GM20000 (cell line): Measurements from ENCODE around the gene RAB5B.

ENCODE experiments used
- DNase-seq: peaks from one replicate; pipeline ENCODE4 v3.0.0; 2012; ENCODE audit warnings: low spot score
- CTCF ChIP-seq: IDR thresholded peaks from 2 replicates; pipeline ENCODE4 v1.5.1; 2012; ENCODE audit warnings: mild to moderate bottlenecking, control low read depth; ENCODE audit errors: extremely low read depth, missing control alignments

Gene RAB5B

DNA sequence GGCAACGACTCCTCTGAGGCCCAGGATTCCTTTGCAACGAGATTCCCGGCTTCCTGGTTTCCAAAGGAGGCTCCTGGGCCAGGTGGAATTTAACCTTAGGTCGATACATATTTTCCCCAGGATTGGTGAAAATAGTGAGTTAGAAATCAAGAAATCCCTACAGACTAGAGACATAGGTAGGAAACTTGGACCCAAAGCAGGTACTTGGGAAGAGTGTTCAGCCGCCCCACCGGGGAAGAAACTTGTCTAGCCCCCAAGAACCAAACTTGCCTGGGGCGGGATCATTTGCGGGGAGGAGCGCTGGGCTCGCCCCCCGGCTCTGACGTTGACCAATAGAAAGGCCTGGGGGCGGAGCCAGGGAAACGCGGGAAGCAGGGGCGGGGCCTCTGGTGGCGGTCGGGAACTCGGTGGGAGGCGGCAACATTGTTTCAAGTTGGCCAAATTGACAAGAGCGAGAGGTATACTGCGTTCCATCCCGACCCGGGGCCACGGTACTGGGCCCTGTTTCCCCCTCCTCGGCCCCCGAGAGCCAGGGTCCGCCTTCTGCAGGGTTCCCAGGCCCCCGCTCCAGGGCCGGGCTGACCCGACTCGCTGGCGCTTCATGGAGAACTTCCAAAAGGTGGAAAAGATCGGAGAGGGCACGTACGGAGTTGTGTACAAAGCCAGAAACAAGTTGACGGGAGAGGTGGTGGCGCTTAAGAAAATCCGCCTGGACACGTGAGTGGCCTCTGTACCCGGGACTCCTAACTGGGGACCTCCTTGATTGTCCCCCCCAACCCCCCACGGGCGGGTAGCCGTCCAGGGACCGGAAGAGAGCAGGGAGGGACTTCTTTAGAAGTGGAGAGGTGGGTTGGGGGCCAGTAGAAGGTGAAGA is 7.2 kb upstream of the RAB5B start, which contains the start of gene CDK2:
TSS of gene CDK2 (plus strand) at position 423 of the 874 bp plus-strand sequence. CDS start at position 602, 179 bp downstream.
- TF ChIP-seq CTCF = no peak
- peak; percentile 91 for DNase-seq

GRCh38 chr12:55969356-55969755 is 4.5 kb upstream of the RAB5B start:
- no peak for TF ChIP-seq CTCF
- no peak for DNase-seq

DNA sequence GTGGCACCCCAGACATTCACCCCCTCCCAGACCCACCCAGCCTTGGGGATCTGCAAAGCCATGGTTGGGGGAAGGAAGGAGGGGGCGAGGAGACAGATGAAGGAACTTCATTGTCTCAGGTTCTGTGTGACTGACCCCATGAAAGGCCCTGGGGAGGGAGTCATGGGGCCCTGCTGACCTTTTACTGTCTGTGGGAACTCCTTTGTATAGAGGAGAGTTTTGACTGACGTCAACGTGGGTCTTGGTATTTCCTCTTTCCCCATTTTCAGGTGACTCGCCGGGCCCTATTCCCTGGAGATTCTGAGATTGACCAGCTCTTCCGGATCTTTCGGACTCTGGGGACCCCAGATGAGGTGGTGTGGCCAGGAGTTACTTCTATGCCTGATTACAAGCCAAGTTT is 3.1 kb upstream of the RAB5B start:
- TF ChIP-seq CTCF = no peak
- no peak for DNase-seq

DNA sequence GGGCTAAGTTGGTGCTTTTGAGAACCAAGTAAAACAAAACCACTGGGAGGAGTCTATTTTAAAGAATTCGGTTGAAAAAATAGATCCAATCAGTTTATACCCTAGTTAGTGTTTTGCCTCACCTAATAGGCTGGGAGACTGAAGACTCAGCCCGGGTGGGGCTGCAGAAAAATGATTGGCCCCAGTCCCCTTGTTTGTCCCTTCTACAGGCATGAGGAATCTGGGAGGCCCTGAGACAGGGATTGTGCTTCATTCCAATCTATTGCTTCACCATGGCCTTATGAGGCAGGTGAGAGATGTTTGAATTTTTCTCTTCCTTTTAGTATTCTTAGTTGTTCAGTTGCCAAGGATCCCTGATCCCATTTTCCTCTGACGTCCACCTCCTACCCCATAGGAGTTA is 1.8 kb upstream of the RAB5B start:
- no peak for DNase-seq

GRCh38 chr12:55972456-55972855 is 1.4 kb upstream of the RAB5B start:
- TF ChIP-seq CTCF = no peak
- DNase-seq = no peak

More for the DNA sequence above, 1.8 kb upstream of the RAB5B start:
- no peak for TF ChIP-seq CTCF

DNA sequence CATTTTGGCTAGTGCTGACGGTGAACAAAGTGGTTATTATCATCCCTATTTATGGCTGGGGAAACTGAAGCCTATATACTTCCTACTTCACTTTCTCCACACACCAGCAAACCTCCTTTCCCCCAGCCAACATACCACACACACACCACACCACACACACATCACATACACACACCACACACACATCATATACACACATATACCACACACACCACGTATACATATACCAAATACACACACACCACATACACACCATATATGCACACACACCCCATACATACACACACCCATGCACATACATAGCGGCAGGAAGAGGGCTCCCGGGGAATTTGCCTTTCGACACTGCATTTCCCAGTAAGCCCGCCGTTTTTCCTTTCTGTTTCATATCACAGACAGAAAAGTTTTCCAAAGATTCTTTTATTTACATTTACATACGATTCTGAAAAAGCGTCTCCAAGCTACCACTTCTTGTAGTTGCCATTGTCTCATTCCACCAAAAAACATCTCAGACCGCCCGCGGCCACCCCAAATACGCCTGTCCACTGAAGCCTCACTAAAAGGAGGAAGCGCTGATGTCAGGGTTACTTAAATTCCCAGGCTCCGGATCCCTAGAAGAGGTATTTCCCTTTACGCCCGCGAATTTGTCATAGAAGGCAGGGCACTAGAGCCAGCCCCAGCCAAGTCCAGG is 823 bp upstream of the RAB5B start:
- TF ChIP-seq CTCF = no peak
- no peak for DNase-seq

DNA sequence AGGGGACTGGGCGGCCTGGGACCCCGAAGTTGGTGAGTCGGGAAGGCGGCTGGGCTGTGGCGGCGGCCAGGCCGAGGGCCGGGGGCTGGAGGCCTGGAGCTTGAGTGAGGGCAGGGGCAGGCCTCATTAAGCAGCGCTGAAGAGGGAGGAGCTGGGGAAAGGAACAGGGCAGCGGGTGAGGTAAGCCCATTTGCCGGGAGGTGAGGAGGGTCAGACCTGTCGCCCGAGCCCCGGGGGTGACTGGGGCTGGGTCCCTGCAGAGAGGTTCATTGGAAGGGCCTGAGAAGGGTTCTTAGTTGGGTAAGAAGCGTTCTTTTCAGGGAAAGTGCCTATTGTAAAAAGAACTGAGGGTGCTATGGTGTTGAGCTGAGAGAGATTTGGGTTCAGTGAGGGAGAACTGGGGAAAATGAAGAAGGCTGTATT is 441 bp downstream of the RAB5B start:
- TF ChIP-seq CTCF = no peak
- peak; percentile 44 for DNase-seq
